Measurements from ENCODE around the gene SORD. TPM values are rescaled to one million over a fixed set of nuclear protein-coding genes. Genes with fewer than 3 reads are reported as not detected.

The SORD gene
- total RNA-seq, 3 donors from 2014 or later, result 3.7 to 31.8 (median 12.9) TPM

GRCh38 chr15:45116482-45117307 is 93.7 kb downstream of the SORD start:
- H3K4me3 ChIP-seq, result peak overlapping the region in 2 of 3 donors; percentile 18 to 57
- intact Hi-C loops (cut with DNase I; ENCODE audit: low total_unique reads), result no loop called here

GRCh38 chr15:45117308-45118130 is 94.5 kb downstream of the SORD start:
- TF ChIP-seq POLR2AphosphoS5 (IDR thresholded peaks at IDR 0.05) (no peak), CTCF (IDR thresholded peaks at IDR 0.05) (no peak), POLR2A (IDR thresholded peaks at IDR 0.05) (no peak)
- Histone ChIP-seq H3K36me3 (no peaks in the 10 kb centered on the region), H3K27me3 (peaks cover 10 to 54% of the 10 kb centered on the region in 2 donors), H3K27ac (no peak overlapping the region), H3K9me3 (no peaks in the 10 kb centered on the region), H3K4me1 (peaks cover 7 to 8% of the 10 kb centered on the region in 2 donors), H3K4me3 (peak overlapping the region in 2 of 3 donors; percentile 32 to 57)
- intact Hi-C loops (cut with DNase I; ENCODE audit: low total_unique reads), result no loop called here
- no peak for DNase-seq (ENCODE audit: low spot score in 2 of 2)

More at GRCh38 chr15:45116482-45117307, 93.7 kb downstream of the SORD start:
- H3K36me3 ChIP-seq, result no peaks in the 10 kb centered on the region
- TF ChIP-seq POLR2AphosphoS5 (IDR thresholded peaks at IDR 0.05) (no peak), POLR2A (IDR thresholded peaks at IDR 0.05) (no peak), CTCF (IDR thresholded peaks at IDR 0.05) (no peak)
- no peaks in the 10 kb centered on the region for H3K9me3 ChIP-seq
- H3K4me1 ChIP-seq, result peaks cover 7 to 8% of the 10 kb centered on the region in 2 donors
- H3K27ac ChIP-seq, result no peak overlapping the region
- no peak for DNase-seq (ENCODE audit: low spot score in 2 of 2)
- peaks cover 10 to 62% of the 10 kb centered on the region in 2 donors for H3K27me3 ChIP-seq

GRCh38 chr15:45118131-45118588 is 95.2 kb downstream of the SORD start:
- intact Hi-C loops (cut with DNase I; ENCODE audit: low total_unique reads), result no loop called here
- TF ChIP-seq POLR2A (IDR thresholded peaks at IDR 0.05), result no peak
- no peak for TF ChIP-seq POLR2AphosphoS5 (IDR thresholded peaks at IDR 0.05)
- TF ChIP-seq CTCF (IDR thresholded peaks at IDR 0.05), result peak; percentile 65 to 94 (median 79)
- DNase-seq (ENCODE audit: low spot score in 2 of 2), result peak; percentile 75 to 89
- Histone ChIP-seq H3K4me3 (peak overlapping the region in 2 of 3 donors; percentile 32 to 42), H3K27ac (no peak overlapping the region), H3K27me3 (peaks cover 5 to 47% of the 10 kb centered on the region in 2 donors), H3K9me3 (no peaks in the 10 kb centered on the region), H3K4me1 (peaks cover 7 to 8% of the 10 kb centered on the region in 2 donors), H3K36me3 (no peaks in the 10 kb centered on the region)

- Histone ChIP-seq H3K4me3 (no peak overlapping the region), H3K36me3 (no peaks in the 10 kb centered on the region), H3K4me1 (peaks cover 7 to 8% of the 10 kb centered on the region in 2 donors), H3K9me3 (no peaks in the 10 kb centered on the region), H3K27me3 (peaks cover 0 to 39% of the 10 kb centered on the region in 2 donors), H3K27ac (no peak overlapping the region)
- TF ChIP-seq POLR2A (IDR thresholded peaks at IDR 0.05) (no peak), POLR2AphosphoS5 (IDR thresholded peaks at IDR 0.05) (no peak), CTCF (IDR thresholded peaks at IDR 0.05) (no peak)
- no peak for DNase-seq (ENCODE audit: low spot score in 2 of 2)
- intact Hi-C loops (cut with DNase I; ENCODE audit: low total_unique reads), result no loop called here
Measured at GRCh38 chr15:45118996-45119395, 96.0 kb downstream of the SORD start.
